Measurements from ENCODE around the gene TRIM36.
A peak's percentile ranks its signal among the peaks of the same experiment; 100 is the strongest.

Gene TRIM36, protein sequence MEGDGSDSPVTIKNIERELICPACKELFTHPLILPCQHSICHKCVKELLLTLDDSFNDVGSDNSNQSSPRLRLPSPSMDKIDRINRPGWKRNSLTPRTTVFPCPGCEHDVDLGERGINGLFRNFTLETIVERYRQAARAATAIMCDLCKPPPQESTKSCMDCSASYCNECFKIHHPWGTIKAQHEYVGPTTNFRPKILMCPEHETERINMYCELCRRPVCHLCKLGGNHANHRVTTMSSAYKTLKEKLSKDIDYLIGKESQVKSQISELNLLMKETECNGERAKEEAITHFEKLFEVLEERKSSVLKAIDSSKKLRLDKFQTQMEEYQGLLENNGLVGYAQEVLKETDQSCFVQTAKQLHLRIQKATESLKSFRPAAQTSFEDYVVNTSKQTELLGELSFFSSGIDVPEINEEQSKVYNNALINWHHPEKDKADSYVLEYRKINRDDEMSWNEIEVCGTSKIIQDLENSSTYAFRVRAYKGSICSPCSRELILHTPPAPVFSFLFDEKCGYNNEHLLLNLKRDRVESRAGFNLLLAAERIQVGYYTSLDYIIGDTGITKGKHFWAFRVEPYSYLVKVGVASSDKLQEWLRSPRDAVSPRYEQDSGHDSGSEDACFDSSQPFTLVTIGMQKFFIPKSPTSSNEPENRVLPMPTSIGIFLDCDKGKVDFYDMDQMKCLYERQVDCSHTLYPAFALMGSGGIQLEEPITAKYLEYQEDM

DNA sequence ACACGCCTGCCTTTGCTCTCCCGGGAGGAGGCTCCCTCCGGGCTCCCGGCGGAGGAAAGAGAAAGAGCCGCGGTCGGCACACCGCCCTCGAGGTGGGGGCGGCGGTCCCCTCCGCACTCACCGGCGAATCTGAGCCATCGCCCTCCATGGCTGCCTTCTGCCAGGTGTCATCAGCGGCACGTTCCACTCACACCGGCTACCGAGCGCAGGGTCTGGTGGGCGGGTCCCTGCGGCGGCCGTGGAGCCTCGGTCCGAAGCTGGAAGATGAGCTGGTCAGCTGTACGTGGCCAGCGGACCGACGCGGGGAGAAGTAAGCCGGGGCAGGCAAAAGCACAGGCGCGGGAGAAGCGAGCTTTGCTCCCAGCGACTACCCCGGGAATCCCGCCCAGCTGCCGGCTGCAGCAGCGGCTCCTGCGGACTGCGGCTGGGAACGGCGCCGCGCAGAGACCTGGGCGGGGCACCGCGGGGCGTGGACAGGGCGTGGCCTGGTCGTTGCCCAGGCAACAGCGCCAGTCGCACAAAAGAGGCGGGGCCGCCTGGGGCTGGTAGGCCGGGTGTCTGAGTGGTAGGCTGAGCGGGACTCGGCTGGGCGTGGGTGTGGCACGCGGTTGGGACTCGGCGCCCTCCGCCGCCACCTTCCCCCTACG, at the start of gene TRIM36:
Gene TRIM36, minus strand, starts transcription at position 422 of the 647 bp plus-strand sequence. Its CDS starts 274 bp downstream, at position 148.
- H3K9me3 ChIP-seq (ENCODE audit: control insufficient read depth, insufficient read depth, low read length) = peaks cover 4% of the 10 kb centered on the region; the same call in 1 of the 2 replicates
- peak within 1 kb of the TSS; percentile 94 for H3K4me3 ChIP-seq (ENCODE audit: low read length)
- no peaks in the 10 kb centered on the region for H3K4me1 ChIP-seq (ENCODE audit: control insufficient read depth, insufficient read depth, low read length)
- no peak within 1 kb of the TSS for H3K27ac ChIP-seq (ENCODE audit: low read length)
- whole genome bisulfite sequencing (ENCODE audit: insufficient coverage, insufficient read length) = no CpG with 5 or more reads among the region's 68 CpGs
- peaks cover 7% of the 10 kb centered on the region; the same call in 1 of the 2 replicates for H3K36me3 ChIP-seq (ENCODE audit: control insufficient read depth, insufficient read depth, low read length)
- peak; percentile 61 for DNase-seq (ENCODE audit: low read depth, low spot score)
- H3K27me3 ChIP-seq (ENCODE audit: control insufficient read depth, insufficient read depth, low read length) = peaks cover 8% of the 10 kb centered on the region; the same call in 1 of the 2 replicates

DNA sequence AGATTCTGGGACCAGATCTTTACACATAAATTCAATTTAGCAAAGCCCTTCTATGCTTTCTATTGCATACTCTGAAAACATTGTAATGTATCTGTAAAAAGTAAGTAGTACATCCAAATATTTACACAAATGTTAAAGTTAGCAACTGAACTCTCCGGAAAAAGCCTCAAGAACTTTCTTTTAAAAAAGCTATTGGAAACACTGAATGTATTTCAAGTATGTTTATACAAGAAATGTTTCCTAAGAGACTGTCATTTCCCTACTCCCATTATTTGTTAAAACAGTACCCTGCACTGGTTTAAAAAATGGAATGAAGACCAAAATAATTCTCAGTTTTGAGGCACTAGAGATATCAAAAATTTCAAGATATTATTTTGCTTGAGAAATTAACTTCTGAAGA, 44.8 kb upstream of the TRIM36 start:
- no CpG with 5 or more reads among the region's 1 CpG for WGBS (ENCODE audit: insufficient coverage, insufficient read length)

DNA sequence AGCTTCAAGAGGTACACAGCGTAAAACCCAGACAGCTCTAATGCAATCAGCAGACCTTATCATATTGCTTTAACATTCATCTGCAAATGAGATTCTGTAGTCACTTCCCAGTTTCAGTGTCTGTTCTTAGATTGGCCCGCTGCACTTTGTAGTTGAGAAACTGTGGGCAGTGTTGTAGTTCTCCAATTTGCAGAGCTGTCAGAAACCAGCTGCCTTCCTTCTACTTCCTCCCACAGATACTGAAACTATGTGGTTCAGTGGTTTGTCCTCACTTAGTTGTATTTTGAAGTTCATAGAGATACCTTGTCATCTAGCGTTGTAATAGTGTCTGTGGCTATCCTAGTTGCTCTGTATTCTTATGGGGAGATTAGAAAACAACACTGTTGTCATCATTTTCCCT, 39.6 kb upstream of the TRIM36 start:
- no peak for DNase-seq (ENCODE audit: low read depth, low spot score)
- H3K36me3 ChIP-seq (ENCODE audit: control insufficient read depth, insufficient read depth, low read length) = no peaks in the 10 kb centered on the region; the same call in 1 of the 2 replicates
- no peak overlapping the region for H3K27ac ChIP-seq (ENCODE audit: low read length)
- H3K9me3 ChIP-seq (ENCODE audit: control insufficient read depth, insufficient read depth, low read length) = no peaks in the 10 kb centered on the region
- no CpG with 5 or more reads among the region's 3 CpGs for WGBS (ENCODE audit: insufficient coverage, insufficient read length)
- no peaks in the 10 kb centered on the region for H3K4me1 ChIP-seq (ENCODE audit: control insufficient read depth, insufficient read depth, low read length)
- no peaks in the 10 kb centered on the region for H3K27me3 ChIP-seq (ENCODE audit: control insufficient read depth, insufficient read depth, low read length)
- no peak overlapping the region for H3K4me3 ChIP-seq (ENCODE audit: low read length)

More for the DNA sequence above, 44.8 kb upstream of the TRIM36 start:
- no peak overlapping the region for H3K4me3 ChIP-seq (ENCODE audit: low read length)
- no peak overlapping the region for H3K27ac ChIP-seq (ENCODE audit: low read length)
- no peaks in the 10 kb centered on the region for H3K27me3 ChIP-seq (ENCODE audit: control insufficient read depth, insufficient read depth, low read length)
- no peaks in the 10 kb centered on the region for H3K9me3 ChIP-seq (ENCODE audit: control insufficient read depth, insufficient read depth, low read length)
- H3K36me3 ChIP-seq (ENCODE audit: control insufficient read depth, insufficient read depth, low read length) = no peaks in the 10 kb centered on the region; the same call in 1 of the 2 replicates
- DNase-seq (ENCODE audit: low read depth, low spot score) = no peak
- no peaks in the 10 kb centered on the region for H3K4me1 ChIP-seq (ENCODE audit: control insufficient read depth, insufficient read depth, low read length)

DNA sequence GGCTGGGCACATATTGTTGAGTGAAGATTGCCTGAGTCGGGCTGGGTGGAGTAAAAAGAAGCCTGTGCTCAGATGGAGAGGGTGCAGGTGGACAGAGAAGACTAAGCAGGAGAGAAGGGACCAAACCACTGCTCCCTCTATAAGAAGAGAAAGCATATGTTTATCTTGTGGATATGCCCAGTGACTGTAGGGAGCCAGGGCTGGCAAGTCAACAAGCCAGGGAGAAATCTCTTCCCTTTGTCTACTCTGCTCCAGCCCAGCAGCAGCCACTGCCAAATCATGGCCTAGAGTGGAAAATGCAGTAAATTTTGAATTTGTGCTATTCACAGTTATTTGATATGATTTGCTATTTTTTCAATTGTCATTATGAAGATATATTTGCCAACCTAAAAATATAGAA, 33.2 kb upstream of the TRIM36 start:
- no peaks in the 10 kb centered on the region for H3K9me3 ChIP-seq (ENCODE audit: control insufficient read depth, insufficient read depth, low read length)

DNA sequence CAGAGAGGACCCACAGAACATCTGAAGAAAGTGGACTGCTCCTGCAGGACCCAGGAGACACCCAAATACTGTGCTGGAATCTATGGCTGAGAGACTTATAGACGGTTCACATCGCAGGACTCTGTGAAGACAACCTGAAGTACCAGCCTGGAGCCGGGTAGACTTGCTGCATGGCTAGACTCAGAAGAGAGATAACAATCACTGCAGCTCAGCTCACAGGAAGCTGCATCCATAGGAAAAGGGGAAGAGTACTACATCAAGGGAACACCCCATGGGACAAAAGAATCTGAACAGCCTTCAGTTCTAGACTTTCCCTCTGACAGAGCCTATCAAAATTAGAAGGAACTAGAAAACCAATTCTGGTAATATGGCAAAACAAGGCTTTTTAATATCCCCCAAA, 26.5 kb upstream of the TRIM36 start:
- no peak for DNase-seq (ENCODE audit: low read depth, low spot score)
- H3K4me3 ChIP-seq (ENCODE audit: low read length) = no peak overlapping the region
- H3K27ac ChIP-seq (ENCODE audit: low read length) = no peak overlapping the region
- no peaks in the 10 kb centered on the region for H3K9me3 ChIP-seq (ENCODE audit: control insufficient read depth, insufficient read depth, low read length)
- WGBS (ENCODE audit: insufficient coverage, insufficient read length) = no CpG with 5 or more reads among the region's 3 CpGs
- H3K4me1 ChIP-seq (ENCODE audit: control insufficient read depth, insufficient read depth, low read length) = 0 out of 2 replicates have a peak, but pooled peaks cover 1% of the 10 kb centered on the region
- H3K36me3 ChIP-seq (ENCODE audit: control insufficient read depth, insufficient read depth, low read length) = no peaks in the 10 kb centered on the region
- no peaks in the 10 kb centered on the region for H3K27me3 ChIP-seq (ENCODE audit: control insufficient read depth, insufficient read depth, low read length)

More for the DNA sequence above, 33.2 kb upstream of the TRIM36 start:
- Histone ChIP-seq H3K4me1 (ENCODE audit: control insufficient read depth, insufficient read depth, low read length) (no peaks in the 10 kb centered on the region), H3K27ac (ENCODE audit: low read length) (no peak overlapping the region), H3K4me3 (ENCODE audit: low read length) (no peak overlapping the region), H3K27me3 (ENCODE audit: control insufficient read depth, insufficient read depth, low read length) (no peaks in the 10 kb centered on the region), H3K36me3 (ENCODE audit: control insufficient read depth, insufficient read depth, low read length) (no peaks in the 10 kb centered on the region)
- no peak for DNase-seq (ENCODE audit: low read depth, low spot score)
- WGBS (ENCODE audit: insufficient coverage, insufficient read length) = no CpG with 5 or more reads among the region's 1 CpG

DNA sequence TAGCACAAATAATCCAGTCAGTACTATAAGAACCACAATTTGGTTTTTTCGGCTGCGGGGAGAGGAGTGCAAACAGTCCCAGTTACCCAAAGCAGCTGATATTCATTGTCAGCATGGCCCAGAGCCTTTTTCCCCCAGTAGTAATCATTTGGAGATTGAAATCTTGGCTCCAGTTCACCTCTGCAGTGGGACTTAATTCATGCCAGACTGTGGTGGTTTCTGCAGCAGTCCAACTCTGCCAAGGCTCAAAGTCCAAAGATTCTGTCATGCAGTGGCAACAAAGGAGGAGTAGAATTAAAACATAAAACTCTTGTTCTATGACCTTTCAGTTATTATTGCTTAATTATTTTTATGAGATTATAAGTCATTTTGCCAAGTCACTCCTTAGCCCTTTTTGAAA, 25.0 kb upstream of the TRIM36 start:
- DNase-seq (ENCODE audit: low read depth, low spot score) = no peak
- H3K27ac ChIP-seq (ENCODE audit: low read length) = no peak overlapping the region
- no CpG with 5 or more reads among the region's 2 CpGs for WGBS (ENCODE audit: insufficient coverage, insufficient read length)
- peaks cover 2% of the 10 kb centered on the region; the same call in 1 of the 2 replicates for H3K4me1 ChIP-seq (ENCODE audit: control insufficient read depth, insufficient read depth, low read length)
- no peak overlapping the region for H3K4me3 ChIP-seq (ENCODE audit: low read length)
- H3K36me3 ChIP-seq (ENCODE audit: control insufficient read depth, insufficient read depth, low read length) = no peaks in the 10 kb centered on the region
- no peaks in the 10 kb centered on the region for H3K9me3 ChIP-seq (ENCODE audit: control insufficient read depth, insufficient read depth, low read length)
- H3K27me3 ChIP-seq (ENCODE audit: control insufficient read depth, insufficient read depth, low read length) = no peaks in the 10 kb centered on the region

DNA sequence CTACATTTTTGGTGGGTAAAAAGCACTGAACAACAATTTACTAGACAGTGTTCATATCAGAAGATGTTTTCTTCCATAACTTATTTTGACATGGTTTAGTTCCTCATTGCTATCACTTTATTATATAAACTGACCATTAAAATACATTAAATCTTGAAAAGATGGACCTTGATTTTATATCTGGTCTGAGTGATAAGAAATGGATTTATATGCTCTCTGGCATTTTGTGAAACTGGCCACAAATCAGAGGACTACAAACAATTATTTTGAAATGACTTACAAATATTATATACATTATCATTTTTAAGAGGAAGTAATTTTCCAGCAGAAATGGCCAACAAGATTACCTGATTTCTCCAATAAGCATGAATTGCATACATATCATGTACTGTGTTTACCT, 23.6 kb upstream of the TRIM36 start:
- Histone ChIP-seq H3K36me3 (ENCODE audit: control insufficient read depth, insufficient read depth, low read length) (no peaks in the 10 kb centered on the region), H3K27ac (ENCODE audit: low read length) (no peak overlapping the region), H3K4me1 (ENCODE audit: control insufficient read depth, insufficient read depth, low read length) (peaks cover 3% of the 10 kb centered on the region; the same call in 1 of the 2 replicates), H3K4me3 (ENCODE audit: low read length) (no peak overlapping the region), H3K9me3 (ENCODE audit: control insufficient read depth, insufficient read depth, low read length) (no peaks in the 10 kb centered on the region), H3K27me3 (ENCODE audit: control insufficient read depth, insufficient read depth, low read length) (no peaks in the 10 kb centered on the region)
- no peak for DNase-seq (ENCODE audit: low read depth, low spot score)

DNA sequence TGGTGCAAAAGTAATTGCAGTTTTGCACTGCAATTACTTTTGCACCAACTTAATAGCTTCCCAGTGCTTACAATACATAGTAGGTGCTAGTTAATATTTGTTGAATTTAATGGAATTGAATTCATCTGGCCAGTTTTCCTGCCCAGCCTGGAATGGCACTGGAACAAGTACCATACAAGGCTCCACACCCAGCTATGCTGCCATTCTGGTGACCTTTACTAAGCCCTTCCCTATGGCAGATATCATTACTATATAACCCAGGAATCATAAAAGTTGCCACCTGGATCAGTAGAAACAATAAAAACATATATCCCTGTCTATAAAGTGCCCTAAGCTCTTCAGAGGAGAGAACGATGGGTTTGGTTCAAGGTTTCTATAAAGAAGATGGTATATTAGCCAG, 22.4 kb upstream of the TRIM36 start:
- Histone ChIP-seq H3K27me3 (ENCODE audit: control insufficient read depth, insufficient read depth, low read length) (no peaks in the 10 kb centered on the region), H3K4me1 (ENCODE audit: control insufficient read depth, insufficient read depth, low read length) (peaks cover 3% of the 10 kb centered on the region; the same call in 1 of the 2 replicates), H3K36me3 (ENCODE audit: control insufficient read depth, insufficient read depth, low read length) (no peaks in the 10 kb centered on the region), H3K27ac (ENCODE audit: low read length) (no peak overlapping the region), H3K4me3 (ENCODE audit: low read length) (no peak overlapping the region), H3K9me3 (ENCODE audit: control insufficient read depth, insufficient read depth, low read length) (no peaks in the 10 kb centered on the region)
- WGBS (ENCODE audit: insufficient coverage, insufficient read length) = no CpG with 5 or more reads among the region's 1 CpG
- no peak for DNase-seq (ENCODE audit: low read depth, low spot score)

DNA sequence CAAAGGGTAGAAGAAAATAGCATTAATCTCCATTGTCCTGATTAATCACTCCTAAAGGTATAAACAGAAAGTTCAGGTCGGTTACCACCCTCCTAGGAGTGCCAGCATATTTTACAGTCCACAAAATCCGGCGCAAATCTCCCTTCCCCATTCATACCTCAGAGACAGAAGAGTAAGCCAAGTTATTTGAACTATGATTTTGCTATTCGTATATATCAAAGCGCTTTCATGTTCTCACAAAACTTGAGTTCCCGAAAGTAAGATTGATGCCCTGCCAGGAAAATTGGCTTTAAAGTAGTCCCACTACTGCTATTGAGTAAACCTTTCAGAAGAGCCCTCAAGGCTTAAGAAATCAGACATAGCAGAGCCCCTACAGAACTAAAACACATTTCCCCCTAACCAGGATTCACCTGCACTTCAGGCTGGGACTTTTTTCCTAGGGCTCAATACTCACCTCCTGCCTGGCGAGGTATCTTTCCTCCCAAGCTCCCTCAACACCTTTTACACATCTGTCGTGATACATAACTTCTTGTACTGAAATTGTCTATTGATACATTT, 21.8 kb upstream of the TRIM36 start:
- DNase-seq (ENCODE audit: low read depth, low spot score) = no peak
- Histone ChIP-seq H3K27ac (ENCODE audit: low read length) (no peak overlapping the region), H3K9me3 (ENCODE audit: control insufficient read depth, insufficient read depth, low read length) (no peaks in the 10 kb centered on the region), H3K36me3 (ENCODE audit: control insufficient read depth, insufficient read depth, low read length) (no peaks in the 10 kb centered on the region), H3K4me1 (ENCODE audit: control insufficient read depth, insufficient read depth, low read length) (peaks cover 3% of the 10 kb centered on the region; the same call in 1 of the 2 replicates), H3K27me3 (ENCODE audit: control insufficient read depth, insufficient read depth, low read length) (no peaks in the 10 kb centered on the region), H3K4me3 (ENCODE audit: low read length) (no peak overlapping the region)
- no CpG with 5 or more reads among the region's 8 CpGs for WGBS (ENCODE audit: insufficient coverage, insufficient read length)

DNA sequence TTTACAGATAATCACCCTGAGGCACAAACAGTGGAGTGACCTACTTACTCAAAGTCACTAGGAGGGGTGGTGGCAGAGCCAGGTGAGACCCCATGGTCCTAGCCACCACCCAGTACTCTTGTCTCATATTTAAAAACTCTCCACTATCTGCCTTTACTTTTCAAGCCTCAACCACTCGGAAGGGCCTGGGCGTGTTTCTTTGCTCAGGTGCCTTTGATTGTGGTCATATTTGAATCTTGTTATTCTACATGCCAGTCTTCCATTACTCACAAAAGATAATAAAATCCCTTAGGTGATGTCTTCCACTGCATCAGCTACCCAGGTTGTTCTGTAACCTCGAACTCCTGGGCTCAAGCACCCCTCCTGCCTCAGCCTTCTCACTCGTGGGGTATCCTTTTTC, 20.7 kb upstream of the TRIM36 start:
- Histone ChIP-seq H3K4me1 (ENCODE audit: control insufficient read depth, insufficient read depth, low read length) (peaks cover 3% of the 10 kb centered on the region; the same call in 1 of the 2 replicates), H3K9me3 (ENCODE audit: control insufficient read depth, insufficient read depth, low read length) (no peaks in the 10 kb centered on the region), H3K27me3 (ENCODE audit: control insufficient read depth, insufficient read depth, low read length) (no peaks in the 10 kb centered on the region), H3K27ac (ENCODE audit: low read length) (no peak overlapping the region), H3K36me3 (ENCODE audit: control insufficient read depth, insufficient read depth, low read length) (no peaks in the 10 kb centered on the region), H3K4me3 (ENCODE audit: low read length) (no peak overlapping the region)
- no CpG with 5 or more reads among the region's 4 CpGs for WGBS (ENCODE audit: insufficient coverage, insufficient read length)
- DNase-seq (ENCODE audit: low read depth, low spot score) = no peak

Data from iPS DF 6.9 (cell line).